ENCODE results near the gene TECR. TPM values are rescaled to one million over a fixed set of nuclear protein-coding genes. Genes with fewer than 3 reads are reported as not detected.

The TECR gene
- total and polyA plus RNA-seq, 9 of the 15 experiments (the other 6 are each of a cell fraction or from before 2014, with no cell fraction given) = 29.3 to 211 (median 81.4) TPM

- TF ChIP-seq CAMTA2 (CRISPR knock-in tag; conservative IDR thresholded peaks at IDR 0.05) = no peak
- no peak for TF ChIP-seq CEBPG (CRISPR knock-in tag; IDR thresholded peaks at IDR 0.05)
- TF ChIP-seq CEBPG (tag; conservative IDR thresholded peaks at IDR 0.05 in 1 of 2, IDR thresholded peaks at IDR 0.05 in 1 of 2) = no peak
- TF ChIP-seq TSC22D4 (tag; IDR thresholded peaks at IDR 0.05) = no peak
- TF ChIP-seq HNRNPK (IDR thresholded peaks at IDR 0.05; ENCODE audit: low read depth, low read length, poor library complexity, severe bottlenecking) = no peak
- TF ChIP-seq SUPT5H (IDR thresholded peaks at IDR 0.05) = no peak
- TF ChIP-seq ZC3H8 (IDR thresholded peaks at IDR 0.05) = no peak
- TF ChIP-seq ZBTB49 (CRISPR knock-in tag; IDR thresholded peaks at IDR 0.05; ENCODE audit: borderline replicate concordance) = no peak
- TF ChIP-seq U2AF2 (optimal IDR thresholded peaks at IDR 0.05; ENCODE audit: low read depth, low read length) = no peak
- TF ChIP-seq ETS1 (conservative IDR thresholded peaks at IDR 0.05; ENCODE audit: control insufficient read depth, low read depth, low read length) = 0 out of 2 replicates have a peak, but pooled peaks have one; percentile 43
- TF ChIP-seq ZNF717 (CRISPR knock-in tag; IDR thresholded peaks at IDR 0.05) = no peak
- no peak for TF ChIP-seq NCOA1 (IDR thresholded peaks at IDR 0.05; ENCODE audit: low read depth)
- no peak for TF ChIP-seq SFPQ (IDR thresholded peaks at IDR 0.05; ENCODE audit: low read depth, low read length)
- no peak for TF ChIP-seq ZNF518B (CRISPR knock-in tag; IDR thresholded peaks at IDR 0.05)
- TF ChIP-seq PURB (CRISPR knock-in tag; IDR thresholded peaks at IDR 0.05; ENCODE audit: low read depth) = no peak
- TF ChIP-seq ZNF212 (CRISPR knock-in tag; IDR thresholded peaks at IDR 0.05) = no peak
- TF ChIP-seq TAF1 (IDR thresholded peaks at IDR 0.05; ENCODE audit: control insufficient read depth, extremely low read depth, insufficient read depth, low read length, severe bottlenecking) = no peak
- TF ChIP-seq HMBOX1 (IDR thresholded peaks at IDR 0.05) = no peak; the same call in 1 of the 2 replicates
Measured at GRCh38 chr19:14556662-14557188, 27.3 kb downstream of the TECR start (continued).
